Activated CD4-positive, alpha-beta T cell treated with anti-CD3 and anti-CD28 coated beads for 48 hours (primary cell): ENCODE measurements around the gene SH2D3C.

Experiments used
- DNase-seq: peaks from one replicate; pipeline ENCODE4 v3.0.0-alpha.2; 2020

SH2D3C gene

DNA sequence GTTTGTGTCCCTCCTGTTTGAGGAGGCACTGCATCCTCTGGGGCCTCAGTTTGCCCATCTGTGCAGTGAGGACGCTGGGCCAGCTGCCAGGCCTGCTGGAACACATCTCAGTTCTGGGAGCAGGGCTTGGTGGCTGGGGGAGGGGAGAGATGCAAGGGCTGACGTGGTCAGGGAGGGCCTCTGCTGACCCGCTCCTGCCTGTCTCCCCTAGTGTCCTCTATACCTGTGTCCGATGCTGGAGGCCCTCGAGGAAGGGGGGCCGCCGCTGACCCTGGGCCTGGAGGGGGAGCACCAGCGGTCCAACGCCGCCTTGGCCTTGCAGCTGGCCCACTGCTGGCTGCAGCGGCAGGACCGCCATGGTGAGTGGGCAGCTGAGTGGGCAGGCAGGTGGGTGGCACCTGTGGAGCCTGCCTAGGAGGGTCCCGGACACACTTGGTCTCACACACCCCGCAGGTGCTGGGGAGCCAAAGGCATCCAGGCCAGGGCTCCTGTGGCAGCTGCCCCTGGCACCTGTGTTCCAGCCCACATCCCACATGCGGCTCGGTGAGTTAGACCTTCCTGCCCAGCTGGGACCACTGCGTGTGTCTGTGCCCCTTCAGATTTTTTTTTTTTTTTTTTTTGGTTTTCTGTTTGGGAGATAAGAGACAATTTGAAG is 30.0 kb upstream of the SH2D3C start:
- DNase-seq: no peak

DNA sequence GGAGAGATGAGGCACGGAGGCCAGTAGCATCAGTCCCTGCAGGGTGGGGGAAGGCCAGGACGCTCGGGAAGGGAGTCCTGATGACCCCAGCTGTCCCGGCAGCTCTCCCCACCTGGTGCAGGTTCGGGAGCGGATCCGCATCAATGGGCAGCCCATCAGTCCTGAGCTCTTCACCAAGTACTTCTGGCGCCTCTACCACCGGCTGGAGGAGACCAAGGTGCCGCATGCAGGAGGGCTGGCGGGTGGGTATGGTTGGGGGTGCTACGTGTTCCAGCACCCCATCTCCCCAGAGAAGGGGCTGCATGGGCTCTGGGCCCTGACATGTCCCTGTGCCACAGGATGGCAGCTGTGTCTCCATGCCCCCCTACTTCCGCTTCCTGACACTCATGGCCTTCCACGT is 28.4 kb upstream of the SH2D3C start:
- no peak for DNase-seq

DNA sequence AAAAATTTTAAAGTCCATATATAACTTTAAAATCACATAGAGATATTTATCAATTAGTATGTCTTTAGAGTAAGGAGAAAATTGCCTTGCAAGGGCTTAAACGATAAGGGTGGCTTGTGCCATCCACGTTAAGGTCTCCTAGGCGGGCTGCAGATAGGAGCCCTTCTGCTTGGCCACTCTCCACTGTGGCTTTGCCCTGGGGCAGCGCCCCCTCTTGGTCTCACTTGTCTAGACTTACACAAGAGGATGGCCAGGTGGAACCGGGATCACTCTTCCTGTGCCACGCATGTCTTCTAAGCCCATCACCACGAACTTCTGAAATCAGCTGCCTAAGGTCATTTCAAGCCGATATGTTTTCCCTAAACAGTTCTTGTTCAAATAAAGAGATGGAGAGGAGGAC is 27.2 kb upstream of the SH2D3C start:
- DNase-seq: peak; percentile 65

DNA sequence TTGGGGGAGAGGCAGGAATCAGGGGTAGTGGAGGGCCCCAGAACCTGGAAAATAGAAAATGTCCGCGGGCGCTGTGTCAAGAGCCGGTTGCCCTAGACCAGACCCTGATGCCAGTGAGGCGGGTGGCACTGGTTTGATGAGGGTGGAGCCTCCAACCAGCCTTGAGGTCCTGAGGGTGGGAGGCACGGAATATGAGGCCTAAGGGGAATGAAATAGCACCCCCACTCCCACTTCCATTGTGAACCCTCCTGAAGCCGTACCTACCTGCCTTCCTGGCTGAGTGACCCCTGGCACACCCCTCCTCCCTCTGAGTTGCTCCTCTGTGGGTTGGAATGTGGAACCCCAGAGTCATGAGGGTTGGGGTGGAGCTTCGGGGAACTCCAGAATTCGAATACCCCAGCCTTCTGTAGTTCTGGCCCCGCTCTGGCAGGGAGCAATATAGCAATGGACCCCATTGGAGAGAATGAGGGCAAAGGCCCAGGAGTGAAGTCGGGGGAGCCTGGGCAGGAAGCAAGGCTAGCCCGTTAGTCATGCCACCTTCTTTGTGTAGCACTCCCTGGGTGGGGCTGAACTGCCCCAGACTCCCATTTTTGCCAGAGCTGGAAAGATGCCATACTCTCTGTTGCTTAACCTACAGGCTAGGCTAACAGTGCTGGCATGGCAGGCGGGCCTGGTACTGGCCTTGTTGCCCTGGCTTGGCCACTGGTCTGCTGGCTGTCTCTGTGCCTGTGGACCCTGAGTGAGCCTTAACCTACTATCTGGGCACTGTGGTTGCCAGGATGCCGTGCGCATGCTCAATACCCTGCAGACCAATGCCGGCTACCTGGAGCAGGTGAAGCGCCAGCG is 25.3 kb upstream of the SH2D3C start:
- peak; percentile 43 for DNase-seq

DNA sequence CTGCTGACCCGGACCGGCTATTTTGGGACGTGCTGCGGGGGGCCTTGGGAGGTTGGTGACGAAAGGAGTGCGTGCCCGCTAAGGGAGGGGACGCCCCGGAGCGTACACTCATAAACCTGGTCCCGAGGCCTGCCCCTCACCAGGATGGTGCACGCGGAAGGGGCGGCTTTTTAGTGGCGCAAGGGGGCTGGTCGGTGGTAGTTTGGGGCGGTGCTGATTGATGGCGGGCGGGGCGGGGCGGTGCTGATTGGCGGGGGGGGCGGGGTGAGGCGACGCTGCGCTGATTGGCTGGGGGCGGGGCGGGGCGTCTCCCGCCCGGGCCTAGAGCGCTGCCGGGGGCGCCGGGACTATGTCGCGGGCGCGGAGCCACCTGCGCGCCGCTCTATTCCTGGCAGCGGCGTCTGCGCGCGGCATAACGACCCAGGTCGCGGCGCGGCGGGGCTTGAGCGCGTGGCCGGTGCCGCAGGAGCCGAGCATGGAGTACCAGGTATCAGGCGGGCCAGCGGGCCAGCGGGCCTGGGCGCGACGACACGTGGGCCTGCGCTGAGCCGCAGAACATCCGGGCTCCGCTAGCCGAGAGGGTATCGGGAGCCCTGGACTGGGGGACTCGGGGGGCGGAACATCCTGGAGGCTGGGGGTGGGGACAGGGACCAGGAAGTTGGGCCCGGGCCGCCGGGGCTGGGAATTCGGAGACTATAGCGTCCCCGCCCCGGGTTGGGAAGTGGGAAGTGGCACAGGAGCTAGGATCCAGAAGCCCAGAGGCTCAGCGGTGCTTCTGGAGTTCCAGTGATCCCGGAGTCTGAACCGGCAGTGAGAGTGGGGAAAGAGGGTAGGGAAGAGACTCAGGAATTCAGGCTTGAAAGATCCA is 24.3 kb upstream of the SH2D3C start, which contains the start of gene FPGS:
FPGS (plus strand) TSS at position 307 of the 868 bp plus-strand sequence; CDS start at position 350, 43 bp downstream.
- peak; percentile 88 for DNase-seq

DNA sequence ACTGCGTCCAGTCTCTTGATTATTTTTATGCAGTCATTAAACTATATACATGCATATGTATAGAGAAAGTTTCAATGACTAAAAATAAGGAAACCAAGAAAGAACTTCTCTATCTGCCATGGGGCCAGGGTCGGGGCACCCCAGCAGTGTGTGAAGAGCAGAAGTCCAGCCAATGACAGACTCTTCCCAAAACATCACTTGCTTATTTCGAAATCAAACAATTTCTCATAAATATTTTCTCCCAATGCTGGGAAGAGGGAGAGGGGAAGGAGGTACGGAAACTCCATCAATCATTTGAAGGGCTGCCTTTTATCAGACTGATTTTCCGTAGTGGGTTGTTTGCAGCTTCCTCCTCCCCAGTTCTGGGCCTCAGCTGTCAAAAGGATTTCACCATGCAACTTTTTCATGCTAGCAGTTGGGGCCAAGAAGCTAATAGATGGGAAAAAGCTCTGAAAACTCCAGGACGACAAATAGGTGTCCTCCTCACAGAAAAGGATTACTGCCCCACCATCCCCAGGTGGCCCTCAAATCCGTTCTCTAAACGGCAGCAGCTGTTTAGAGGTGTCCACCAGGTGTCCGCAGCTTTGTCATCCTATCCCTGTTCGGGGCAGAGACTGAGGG is 23.6 kb upstream of the SH2D3C start:
- DNase-seq: no peak

DNA sequence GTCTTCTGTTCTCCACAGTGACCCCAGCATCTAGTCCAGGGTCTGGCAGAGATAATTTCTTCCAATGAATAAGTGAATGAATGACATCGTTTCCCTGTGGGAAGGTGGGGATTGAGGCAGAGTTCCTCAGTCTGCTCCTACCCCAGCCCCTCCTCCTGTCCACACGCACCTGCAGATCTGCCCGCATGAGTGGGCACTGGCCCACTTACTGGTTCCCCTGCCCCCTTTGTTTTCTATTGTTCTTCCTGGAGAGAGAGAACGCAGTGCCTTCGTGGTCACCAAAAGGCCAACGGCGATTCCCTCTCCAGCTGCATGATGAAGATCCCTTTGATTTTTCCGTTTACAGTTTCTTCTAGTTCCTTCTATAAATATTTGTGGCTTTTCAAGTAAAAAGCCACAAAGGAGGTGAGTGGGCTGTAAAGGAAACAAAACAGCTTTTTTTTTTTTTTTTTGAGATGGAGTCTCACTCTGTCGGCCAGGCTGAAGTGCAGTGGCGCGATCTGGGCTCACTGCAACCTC is 18.4 kb upstream of the SH2D3C start:
- DNase-seq: no peak

DNA sequence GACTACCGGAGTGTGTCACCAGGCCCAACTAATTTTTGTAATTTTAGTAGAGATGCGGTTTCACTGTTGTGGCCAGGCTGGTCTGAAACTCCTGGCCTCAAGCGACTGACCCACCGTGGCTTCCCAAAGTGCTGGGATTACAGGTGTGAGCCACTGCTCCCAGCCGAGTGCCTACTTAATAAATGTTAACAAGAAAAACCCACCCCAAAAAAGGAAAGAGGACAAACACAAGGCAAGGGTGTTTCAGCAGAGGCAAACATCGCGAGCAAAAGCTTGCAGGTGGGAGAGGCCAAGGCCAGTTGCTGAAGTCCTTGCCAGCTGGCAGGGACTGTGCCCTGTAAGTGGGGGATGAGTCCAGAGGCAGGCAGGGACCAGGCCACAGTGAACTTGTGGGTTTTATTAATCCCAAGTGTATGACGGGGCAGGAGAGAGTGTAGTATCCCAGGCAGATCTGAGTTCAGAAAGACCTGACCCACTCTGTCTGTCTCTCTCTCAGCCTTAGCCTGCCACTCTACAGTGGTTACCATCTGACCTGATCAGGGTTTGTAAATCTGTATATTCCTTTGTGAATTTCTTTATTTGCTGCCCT is 17.9 kb upstream of the SH2D3C start:
- no peak for DNase-seq

DNA sequence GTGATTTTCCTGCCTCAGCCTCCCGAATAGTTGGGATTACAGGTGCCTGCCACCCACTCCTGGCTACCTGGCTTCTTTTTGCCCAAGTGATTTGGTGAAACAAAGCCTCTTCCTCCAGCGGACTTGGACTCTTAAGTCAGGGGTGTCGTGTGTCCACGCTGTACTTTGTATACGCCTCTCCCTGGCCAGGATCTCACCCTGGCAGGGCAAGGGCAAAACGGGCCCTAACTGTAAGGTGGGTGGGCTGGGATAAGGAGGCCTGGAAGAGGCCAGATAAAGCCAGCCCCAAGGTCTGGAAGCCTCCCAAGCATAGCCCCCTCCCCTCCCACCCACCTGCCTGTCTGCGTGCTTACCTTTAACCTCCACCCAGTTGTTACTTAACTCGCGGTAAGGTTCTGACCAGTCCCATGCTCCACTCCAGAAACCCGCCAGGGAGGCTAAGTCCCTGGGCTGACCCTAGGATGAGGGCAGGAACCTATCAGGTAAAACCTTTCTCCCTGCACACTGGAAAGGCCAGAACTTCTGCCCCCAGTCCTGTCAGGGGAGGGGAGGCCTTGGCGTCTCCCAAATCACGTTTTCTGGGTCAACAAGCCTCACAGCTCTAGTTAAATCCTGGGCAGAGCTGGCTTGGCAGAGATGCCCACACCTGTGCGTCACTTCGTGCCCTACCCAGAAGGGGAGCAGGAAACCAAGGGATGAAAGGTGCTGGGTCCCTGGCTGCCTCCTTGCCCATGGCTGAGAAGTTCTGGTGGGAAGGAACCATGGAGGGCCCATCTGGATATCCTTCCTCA is 15.7 kb upstream of the SH2D3C start:
- no peak for DNase-seq

DNA sequence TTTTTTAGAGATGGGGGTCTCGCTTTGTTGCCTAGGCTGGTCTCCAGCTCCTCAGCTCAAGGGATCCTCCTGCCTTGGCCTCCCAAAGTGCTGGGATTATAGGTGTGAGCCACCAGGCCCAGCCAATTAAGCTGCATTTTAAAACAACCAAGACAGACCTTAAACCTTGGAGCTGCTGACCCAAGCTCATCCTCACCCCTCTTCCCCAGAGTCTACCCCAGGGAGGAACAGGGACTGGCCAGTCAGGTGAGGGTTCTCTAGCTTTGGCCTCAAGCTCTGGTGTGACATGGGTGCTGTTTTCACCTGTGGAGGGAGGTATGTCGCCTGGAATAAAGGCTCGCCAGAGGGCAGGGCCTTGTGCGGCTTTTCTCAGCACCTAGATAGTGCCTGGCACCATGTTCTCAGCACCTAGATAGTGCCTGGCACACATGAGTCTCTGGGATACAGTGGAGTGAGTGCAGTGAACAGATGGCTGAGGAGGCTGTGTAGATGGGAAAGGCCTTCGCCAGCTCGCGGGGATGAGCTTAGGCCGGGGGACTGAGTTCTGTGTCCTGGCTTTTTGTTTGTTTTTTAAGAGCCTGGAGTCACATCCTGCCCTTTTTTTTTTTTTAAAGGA is 14.7 kb upstream of the SH2D3C start:
- DNase-seq: no peak

DNA sequence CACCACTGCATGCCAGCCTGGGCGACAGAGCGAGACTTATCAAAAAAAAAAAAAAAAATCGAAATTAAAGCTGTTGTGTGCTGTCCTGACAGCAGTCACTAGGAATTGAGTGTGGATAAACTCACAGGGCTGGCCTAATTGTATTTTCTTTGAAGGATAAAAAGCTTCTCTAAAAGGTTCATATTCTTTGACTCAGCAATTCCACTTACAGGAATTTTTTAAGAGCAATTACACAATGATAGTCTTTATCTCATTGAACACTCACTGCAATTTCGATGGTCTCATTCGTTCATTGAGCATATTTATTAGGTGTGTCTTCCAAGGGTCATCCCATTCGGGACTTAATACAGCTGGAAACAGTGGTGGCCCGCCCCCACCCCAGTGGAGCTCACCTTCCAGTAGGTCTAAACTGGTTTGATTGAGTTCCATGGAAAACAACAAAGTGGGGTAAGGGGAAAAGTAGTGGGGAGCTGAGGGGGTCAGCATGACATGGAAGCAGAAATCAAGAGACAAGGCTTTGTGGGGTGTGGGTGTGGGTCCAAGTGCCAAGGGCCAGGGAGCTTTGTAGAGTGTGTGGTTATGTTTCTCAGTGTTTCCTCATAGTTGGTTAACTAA is 14.1 kb upstream of the SH2D3C start:
- DNase-seq: no peak

DNA sequence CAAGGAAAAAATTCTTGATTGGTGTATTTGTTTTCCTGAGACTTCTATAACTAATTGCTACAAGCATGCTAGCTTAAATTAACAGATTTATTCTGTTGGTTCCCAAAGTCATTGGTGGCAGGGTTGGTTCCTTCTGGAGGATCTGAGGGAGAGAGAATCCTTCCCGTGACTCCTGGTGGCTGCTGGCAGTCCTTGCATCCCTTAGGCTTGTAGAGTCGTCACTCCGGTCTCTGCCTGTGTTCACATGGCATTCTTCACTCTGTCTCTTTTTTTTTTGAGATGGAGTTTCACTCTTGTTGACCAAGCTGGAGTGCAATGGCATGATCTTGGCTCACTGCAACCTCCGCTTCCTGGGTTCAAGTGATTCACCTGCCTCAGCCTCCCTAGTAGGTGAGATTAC is 12.6 kb upstream of the SH2D3C start:
- no peak for DNase-seq

DNA sequence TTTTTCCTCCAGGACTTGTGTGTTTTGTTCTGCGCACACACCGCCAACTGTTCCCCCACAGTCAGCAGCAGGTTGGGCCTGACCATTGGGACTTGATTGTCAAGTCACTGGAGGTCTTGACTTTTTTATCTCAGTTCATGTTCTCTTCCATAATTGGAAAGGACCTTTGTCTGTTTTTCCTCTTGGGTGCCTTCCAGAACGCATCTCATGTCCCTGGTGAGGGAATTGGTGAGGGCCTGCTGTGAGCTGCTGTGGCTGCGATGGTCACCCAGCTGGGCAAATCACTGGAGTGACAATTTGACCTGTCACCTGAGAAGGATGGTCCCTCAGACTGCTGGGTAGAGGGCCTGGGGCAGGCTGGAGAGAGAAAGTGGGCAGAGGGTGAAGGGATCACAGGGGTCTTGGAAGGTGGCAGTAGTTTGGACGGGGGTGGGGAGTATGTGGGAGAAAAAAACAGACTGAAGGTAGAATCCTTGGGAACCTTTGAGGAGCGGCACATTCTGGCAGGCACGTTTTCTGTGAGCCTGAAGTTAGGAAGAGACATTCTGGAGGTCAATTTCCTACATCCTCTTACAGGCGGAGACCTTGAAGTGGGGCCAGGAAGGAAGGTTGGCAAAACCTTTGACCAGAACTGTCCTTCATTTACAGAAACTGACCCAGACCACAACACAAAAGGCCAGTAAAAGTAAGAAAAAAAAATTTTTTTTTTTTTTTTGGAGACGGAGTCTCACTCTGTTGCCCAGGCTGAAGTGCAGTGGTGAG is 11.8 kb upstream of the SH2D3C start:
- DNase-seq: no peak

DNA sequence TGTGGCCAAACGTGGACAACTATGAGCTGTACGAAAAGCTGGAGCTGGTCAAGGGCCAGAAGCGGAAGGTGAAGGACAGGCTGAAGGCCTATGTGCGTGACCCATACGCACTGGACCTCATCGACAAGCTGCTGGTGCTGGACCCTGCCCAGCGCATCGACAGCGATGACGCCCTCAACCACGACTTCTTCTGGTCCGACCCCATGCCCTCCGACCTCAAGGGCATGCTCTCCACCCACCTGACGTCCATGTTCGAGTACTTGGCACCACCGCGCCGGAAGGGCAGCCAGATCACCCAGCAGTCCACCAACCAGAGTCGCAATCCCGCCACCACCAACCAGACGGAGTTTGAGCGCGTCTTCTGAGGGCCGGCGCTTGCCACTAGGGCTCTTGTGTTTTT is 10.7 kb upstream of the SH2D3C start:
- no peak for DNase-seq

DNA sequence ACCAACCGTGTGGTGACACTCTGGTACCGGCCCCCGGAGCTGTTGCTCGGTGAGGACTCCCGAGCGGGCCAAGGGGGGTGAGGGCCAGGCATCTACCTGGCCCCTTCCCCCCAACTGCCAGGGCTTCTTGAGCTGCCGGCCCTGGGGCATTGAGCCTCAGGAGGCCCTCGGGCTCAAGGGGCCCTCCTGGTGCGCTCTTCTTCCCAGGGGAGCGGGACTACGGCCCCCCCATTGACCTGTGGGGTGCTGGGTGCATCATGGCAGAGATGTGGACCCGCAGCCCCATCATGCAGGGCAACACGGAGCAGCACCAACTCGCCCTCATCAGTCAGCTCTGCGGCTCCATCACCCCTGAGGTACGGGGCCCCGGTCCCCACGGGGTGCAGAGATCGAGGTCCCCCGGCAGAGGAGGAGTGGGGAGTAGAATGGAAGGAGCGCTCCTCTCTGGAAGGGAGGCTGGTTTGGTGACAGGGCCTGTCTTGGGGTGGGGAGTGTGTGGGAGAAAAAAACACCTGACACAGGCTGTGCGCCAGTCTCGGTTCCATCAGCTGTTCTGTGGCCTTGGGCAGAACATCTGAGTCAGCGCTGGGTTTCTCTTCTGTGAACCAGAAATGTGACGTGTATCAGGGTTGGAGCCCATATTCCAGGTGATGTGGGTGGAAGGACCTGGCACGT is 10.0 kb upstream of the SH2D3C start:
- peak; percentile 87 for DNase-seq

DNA sequence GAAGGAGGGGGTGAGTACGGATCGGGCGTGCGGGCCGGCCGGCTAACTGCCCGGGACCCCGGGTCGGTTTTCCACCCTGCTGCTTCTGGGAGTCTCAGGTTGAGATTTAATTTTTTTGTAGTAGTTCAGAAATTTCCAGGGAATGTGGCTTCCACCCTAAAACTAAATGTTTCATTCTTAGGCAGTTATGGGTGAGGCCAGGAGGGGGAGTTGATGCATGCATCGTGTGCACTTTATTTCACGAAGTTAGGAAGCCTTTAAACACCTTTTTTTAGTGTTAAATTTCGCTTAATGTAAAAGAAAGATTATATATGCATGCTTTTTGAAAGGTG is 8.3 kb upstream of the SH2D3C start:
- no peak for DNase-seq

DNA sequence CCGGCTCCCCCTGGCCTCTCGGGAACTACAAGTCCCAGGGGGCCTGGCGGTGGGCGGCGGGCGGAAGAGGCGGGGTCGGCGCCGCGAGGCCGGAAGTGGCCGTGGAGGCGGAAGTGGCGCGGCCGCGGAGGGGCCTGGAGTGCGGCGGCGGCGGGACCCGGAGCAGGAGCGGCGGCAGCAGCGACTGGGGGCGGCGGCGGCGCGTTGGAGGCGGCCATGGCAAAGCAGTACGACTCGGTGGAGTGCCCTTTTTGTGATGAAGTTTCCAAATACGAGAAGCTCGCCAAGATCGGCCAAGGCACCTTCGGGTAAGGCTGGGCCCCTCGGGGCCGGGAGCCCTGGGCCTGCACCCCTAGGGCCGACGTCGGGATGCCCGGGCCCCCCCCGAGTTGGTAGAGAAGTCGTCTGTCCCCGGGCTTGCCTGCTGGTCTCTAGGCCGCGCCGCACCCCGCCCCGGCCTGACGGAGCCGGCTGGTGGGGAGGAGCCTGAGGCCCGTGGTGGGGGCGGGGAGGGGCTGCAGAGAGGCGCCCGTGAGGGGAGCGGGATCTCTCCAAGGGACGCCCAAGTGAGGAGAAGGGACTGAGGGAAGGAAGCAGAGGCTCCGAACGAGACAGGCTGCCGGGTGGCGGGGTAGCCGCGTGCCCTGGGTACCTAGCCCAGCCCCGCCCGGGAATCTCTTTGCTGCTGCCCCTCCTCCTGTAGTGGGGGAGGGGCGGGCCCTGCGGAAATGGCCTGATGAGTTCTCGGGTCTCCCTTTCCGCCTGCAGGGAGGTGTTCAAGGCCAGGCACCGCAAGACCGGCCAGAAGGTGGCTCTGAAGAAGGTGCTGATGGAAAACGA is 7.7 kb upstream of the SH2D3C start, which contains the start of gene CDK9:
CDK9 (plus strand) TSS at position 102 of the 840 bp plus-strand sequence; CDS start at position 217, 115 bp downstream.
- peak; percentile 95 for DNase-seq
